Bone marrow (tissue), 2 donors: Measurements from ENCODE around the gene EMSY.

Source experiments
- DNase-seq, 2 donors: peaks; one replicate each; lab custom pipeline; 2025; lab: John Stamatoyannopoulos, UW

EMSY gene

DNA sequence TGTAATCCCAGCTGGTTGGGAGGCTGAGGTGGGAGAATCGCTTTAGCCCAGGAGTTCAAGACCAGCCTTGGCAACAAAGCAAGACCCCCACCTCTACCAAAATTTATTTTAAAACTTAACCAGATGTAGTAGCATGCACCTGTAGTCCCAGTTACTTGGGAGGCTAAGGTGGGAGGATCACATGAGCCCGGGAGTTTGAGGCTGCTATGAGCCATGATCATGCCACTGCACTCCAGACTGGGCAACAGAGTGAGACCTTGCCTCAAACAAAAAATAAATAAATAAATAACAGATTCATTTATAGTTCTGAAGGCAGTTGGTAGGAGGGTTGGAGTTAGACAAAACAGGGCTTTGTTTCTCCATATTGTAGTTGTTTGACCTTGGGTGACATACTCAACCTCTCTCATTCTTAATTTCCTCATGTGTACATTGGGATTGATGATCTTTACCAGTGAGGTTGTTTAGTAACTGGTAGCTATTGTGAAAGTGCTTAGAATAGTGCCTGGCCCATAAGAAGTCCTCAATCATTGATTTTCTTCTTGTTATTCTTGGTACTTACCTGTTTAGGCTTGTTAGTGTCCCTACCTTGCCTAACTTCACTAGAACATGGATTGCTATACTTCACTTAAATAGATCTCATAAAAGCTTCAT lies 79.1 kb downstream of the EMSY start:
- DNase-seq = no peak

DNA sequence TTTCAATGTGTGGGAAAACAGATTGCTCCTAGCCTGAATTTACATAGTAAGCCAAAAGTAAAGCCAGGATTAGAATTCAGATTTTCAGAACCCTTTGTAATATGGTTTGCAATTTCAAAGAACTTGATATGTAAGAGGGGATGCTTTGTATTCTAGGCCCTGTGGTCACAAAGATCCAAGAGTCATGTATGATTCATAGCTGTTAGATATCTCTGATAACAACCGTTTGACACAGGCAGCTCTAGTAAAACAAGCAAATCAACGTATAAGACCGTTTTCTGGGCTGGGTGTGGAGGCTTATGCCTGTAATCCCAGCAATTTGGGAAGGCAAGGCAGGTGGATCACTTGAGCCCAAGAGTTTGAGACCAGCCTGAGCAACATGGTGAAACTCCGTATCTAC lies 79.6 kb downstream of the EMSY start:
- DNase-seq = no peak

DNA sequence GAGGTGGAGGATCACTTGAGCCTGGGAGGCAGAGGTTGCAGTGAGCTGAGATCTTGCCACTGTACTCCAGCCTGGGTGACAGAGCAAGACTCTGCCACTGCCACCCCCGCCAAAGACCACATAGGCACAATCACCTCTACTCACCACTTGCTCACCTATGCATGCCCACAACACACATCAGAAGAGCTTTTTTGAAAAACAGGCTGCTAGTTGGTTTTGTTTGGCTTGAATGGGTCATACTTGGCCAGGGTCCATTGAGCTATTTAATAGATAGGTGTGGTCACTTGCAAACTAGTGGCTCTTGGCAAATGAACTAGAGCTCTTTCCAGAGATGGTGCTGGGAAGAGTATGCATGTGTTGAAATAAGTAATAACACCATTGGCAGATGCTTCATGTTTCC lies 80.1 kb downstream of the EMSY start:
- no peak for DNase-seq

DNA sequence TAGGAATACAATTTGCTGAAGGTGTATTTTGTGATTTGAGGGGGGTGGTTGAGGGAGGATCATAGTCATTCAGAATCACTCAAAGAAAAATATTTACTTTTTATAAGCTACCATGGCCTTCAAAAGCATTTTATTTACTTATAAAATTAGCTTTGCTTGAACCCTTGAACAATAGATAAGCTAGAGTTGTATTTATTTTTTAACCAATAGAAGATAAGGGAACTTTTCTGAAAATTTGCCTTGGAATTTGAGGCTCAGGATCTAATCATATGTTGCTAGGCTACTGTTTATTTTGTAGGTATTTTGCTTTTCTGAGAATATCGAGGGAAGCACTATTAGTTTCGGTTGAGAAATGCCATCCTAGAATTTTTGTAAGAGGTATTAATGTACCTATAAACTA lies 82.1 kb downstream of the EMSY start:
- no peak for DNase-seq

DNA sequence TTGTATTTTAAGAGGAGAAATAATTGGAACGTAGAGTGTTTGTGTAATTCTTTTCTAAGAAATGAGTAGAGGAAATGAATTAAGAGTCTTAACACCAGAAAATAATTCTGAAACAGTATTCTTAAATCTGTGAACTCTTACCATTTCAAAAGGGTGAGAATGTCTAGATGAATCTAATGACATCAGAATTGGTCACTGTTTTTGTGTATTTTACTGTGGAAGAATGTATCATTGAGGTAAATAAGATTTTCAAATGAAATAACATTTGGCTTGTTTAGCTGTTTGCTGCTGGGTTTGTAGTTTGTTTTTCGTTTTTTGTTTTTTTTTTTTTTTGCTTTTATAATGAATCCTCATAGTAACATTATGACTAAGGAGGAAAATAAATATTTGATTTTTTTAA lies 97.6 kb downstream of the EMSY start:
- DNase-seq = no peak

DNA sequence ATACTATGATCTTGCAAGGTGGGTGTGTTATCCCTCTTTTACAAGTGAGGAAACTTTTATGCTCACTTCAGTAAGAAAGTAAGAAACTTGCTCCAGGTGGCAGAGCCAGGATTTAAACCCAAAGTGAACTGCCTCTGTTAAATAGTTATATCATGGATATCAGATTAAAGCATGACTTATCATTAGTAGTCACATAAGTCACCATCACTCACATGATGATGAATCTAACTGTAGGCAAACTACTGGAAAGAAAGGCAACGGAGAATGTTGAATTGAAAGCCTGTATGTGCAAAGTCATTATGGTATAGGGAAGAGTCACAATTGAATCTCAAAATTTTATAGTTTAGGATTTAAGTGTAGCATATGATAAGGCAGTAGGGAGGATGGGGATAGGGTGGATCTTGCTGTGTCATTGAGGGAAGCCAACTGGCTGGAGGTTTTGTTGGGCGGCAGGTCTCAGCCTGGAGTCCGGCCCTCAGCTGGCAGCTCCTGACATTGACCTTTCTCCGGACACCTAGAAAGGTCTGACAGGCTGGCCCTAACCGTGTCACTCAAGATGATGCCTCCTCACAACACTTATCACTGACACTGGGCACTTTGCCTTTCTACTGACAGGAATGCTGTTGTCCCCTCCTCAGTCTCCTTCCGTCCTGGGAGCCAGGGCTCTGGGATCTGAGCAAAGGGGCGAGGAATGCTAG lies 98.3 kb downstream of the EMSY start:
- DNase-seq = no peak

DNA sequence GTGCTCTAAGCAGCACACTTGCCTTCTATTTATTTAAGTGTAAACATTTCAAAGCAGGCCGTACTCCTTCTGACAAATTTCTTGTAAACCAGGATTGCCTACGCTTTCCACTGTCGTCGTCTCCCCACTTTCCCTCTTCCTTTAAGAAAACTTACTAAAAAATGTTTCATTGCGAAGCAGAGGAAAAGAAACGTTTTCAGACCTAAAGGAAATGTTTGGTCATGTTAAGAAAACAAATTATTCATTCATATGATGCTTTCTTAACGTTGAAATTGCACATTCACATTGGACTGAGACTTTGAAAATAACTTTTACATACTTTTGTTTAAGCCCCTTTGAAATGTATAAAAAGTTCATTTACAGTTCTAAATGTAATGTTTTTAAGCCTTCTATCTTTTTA lies 106.0 kb downstream of the EMSY start:
- DNase-seq = no peak

DNA sequence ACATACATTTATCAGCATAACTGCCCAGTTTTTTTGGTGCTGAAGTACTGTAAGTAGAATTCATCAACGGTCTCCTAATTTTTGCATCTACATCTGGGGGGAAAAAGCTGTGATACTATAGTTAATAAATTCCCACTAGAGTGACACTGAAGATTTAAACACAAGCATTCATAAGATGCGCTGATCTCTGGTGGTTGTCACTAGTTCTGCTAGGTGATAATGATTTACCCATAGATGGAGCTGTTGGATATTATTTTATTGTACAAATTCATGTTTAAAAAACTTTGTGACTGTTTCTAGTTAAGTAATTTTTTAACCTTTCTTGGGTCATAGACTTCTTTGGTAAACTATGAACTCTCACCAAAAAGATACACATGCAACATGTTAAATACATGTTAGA lies 106.6 kb downstream of the EMSY start:
- no peak for DNase-seq

DNA sequence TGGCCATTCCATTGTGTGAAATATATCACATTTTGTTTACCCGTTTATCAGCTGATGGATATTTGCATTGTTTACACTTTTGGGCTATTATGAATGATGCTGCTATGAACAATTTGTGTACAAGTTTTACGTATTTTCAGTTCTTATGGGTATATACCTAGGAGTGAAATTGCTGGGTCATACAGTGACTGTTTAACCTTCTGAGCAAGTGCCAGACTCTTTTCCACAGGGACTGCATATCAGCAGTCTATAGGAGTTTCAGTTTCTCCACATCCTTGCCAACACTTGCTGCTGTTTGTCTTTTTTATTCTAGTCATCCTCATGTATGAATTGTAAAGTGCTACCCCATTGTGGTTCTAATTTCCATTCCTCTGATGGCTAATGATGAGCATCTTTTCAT lies 108.2 kb downstream of the EMSY start:
- no peak for DNase-seq

DNA sequence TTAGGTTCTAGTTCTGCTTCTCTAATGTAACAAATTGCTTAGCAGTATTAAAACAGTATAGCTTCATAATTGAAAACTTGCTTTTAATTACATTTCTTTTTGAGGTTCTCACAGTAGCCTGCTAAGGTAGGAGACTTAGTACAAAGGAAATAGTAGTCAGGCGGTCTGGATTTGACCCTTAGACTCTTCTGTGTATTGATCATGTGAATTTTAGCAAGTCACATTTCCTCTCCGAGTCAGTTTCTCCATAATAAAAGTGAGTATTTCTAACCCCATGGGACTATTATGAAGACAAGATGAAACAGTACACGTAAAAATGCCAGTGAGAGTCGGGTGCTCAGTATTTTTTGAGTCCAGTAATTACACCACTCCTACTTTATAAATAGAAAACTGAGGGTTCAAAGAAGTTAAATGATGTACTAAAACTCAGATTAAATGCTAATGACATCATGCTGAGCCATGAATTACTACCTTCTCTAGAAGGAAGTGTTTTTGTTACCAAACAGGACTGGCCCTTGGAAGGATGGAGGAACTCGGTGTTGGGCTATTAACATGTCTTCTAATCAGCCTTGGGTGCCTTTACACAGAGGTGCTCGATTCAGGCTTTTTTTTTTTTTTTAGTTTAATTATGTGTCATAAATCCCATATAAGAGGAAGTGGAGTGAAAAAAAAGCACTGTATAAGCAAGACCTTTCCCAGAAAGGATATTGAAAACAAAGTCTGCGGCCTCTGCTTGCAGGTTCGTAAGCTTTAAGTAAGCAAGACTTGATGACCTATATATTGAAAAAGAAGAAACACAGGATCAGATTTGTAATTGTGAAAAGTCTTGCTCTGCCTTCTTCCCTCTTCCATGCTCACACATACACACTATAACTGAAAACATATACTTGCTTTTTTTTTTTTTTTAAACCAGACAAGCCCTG lies 109.0 kb downstream of the EMSY start:
- no peak for DNase-seq

DNA sequence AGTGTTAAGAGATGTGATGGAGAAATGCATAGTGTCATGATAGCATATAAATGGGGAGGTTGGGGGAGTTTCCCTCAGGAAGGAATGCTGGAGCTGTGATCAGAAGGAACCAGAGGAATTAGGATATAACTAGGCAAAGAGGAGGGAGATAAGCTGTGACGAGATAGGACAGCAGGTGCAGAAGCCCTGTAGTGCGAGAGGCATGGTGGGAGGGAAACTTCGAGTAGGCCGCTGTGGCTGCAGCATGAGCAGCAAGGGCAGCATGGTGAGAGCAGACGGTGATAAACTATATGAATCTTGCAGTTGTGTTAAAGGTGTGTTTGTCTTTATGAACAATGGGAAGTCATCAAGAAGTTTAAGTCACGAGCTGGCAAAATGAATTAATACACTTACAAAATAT lies 109.9 kb downstream of the EMSY start:
- no peak for DNase-seq

DNA sequence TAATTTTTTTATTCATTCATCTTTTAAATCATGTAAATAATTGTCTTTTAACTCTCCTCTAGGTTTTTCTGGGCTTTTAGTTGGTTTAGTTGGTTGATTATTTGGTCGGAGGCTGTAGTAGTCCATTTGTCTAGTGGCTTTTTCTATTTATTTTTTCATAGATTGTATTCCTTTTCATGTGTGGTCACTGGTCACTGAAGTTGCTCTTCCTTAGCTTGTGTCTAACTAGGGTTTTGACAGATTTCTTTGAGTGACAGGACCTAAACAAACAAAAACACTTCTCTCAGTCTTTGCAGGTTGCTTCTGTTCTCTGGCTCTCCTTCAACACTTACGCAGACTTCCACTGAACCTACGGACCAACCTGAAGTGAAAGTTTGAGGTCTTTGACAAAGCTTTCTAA lies 112.6 kb downstream of the EMSY start:
- no peak for DNase-seq

DNA sequence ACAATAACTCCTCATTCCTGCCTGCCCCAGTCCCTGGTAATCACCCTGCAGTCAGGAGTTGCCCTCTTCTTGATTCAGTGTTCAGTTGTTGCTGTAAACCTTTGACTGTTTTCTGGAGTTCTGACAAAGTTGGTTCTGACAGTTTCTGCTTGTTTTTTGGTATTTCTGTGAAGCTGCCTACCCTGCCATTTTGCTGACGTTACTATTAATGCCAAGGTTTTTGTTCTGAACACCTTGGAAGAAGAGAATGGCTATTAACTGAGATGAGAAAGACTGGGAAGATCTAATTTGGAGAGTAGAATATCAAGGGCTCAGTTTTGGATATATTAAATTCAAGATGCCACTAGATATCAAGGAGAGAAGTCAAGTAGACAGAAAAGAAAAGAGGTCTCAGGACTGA lies 113.7 kb downstream of the EMSY start:
- no peak for DNase-seq

DNA sequence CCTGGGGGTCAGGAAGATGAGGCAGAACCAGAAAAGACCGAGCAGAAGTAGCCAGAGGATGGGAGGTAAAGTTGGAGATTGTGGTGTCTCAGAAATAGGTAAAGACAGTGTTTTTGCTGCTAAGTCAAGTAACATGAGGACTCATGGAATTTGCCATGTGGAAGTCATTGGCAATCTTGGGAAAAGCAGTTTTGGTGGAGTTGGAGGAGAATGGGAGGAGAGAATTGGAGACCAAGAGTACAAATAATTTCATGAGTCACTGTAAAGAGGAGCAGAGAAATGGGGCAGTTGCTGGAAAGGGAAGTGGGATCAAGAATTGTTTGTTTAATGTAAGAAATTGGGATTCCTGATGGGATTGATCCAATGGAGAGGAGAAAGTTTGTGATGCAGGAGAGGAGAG lies 114.1 kb downstream of the EMSY start:
- no peak for DNase-seq

DNA sequence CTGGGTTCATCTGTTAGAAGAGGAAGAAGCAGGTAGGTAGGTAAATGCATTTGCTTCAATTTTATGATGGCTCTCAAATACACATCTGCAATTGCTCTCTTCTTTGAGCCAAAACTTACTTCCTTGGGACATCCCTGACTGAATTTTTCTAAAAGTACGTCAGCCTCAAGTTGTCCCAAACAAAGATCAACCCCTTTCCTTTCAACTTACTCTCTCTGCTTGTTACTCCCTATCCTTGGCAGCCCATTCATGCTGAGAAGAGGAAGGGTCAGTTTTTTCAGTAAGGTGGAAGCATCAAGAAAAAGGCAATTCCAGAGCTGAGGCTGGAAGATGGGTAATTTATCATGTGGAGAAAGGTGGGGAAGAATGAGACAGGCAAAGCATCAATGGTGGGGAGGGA lies 114.5 kb downstream of the EMSY start:
- DNase-seq = no peak

DNA sequence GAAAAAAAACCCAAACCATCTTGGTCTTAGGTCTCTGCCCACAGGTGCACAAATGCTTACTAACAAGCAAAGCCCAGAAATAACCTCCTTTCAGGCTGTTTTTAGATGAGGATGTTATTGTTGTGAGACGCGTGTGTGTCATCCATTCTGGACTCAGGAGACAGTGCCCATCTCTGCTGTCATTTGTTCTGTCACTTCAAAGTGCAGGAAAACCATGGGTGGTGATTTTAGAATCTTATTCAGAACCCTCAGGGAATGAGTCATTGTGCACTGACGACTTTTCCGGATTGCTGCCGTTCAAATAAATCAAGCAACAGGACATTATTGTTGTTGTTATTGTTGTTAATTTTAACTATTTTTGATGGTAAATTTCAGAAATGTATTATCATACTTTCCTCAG lies 115.4 kb downstream of the EMSY start:
- no peak for DNase-seq

DNA sequence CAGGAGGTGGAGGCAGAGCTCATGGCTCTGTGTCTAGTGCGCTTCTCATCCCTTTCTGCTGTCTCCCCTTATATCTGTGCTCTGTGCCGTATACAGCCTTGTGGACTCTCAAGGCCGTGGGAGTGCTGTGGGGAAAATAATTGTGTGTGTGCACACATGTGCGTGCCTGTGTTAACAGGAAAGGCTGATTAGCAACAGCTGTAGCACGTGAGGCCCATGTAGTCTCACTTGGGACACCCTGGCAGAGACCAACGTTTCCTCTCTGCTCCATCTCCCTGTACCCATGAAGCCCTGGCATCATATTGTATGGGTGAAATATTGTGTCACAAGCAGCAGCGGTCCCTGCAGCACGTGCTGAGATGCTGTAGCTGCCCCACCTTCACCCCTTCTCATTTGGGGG lies 116.4 kb downstream of the EMSY start:
- no peak for DNase-seq

DNA sequence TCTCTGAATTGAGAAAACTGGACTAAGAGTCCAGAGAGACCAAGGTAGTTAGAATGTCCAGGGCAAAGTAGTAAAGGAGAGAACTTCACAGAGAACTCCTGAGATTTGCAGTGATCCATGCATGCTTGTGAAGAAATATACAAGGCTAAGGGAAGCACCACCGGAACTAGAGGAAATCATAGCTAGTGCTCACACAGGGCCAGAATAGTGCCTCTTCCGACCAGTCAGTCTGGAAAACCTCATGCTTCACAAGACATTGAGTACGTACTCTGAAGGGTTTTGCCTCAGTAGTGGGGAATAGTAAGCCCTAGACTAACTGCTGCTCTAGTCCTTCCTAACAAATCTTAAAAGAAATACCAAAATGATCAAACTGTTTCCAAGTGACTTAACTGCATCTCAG lies 117.7 kb downstream of the EMSY start:
- DNase-seq = no peak

DNA sequence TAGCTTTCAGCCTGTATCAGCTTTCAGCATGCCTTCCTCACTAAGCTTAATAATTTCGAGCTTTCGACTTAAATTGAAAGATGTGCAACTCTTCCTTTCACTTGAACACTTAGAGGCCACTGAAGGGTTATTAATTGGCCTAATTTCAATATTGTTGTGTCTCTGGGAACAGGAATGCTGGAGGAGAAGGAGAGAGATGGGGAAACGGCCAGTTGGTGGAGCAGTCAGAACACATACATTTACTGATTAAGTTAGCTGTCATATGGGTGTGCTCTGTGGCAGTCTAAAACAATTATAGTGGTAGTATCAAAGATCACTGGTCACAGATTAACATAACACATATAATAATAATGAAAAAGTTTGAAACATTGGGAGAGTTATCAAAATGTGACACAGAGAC lies 119.5 kb downstream of the EMSY start:
- DNase-seq = no peak

DNA sequence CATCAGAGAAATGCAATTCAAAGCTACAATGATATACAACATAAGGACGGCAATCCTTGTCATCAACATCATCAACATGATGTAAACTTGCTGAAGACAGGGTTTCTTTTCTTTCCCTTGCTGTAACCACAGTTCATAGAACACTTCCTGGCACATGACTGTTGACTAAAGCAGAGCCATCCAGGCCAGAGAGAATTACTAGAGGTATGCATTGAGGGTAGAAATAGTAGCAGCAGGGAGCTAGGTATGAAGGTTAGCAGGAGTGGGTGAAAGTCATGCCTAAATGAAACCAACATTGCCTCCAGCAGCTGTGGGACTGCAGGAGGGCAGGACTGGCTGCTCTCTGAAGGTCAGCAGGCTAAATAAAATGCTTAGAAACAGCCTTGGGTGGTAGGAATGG lies 122.0 kb downstream of the EMSY start:
- DNase-seq = no peak

DNA sequence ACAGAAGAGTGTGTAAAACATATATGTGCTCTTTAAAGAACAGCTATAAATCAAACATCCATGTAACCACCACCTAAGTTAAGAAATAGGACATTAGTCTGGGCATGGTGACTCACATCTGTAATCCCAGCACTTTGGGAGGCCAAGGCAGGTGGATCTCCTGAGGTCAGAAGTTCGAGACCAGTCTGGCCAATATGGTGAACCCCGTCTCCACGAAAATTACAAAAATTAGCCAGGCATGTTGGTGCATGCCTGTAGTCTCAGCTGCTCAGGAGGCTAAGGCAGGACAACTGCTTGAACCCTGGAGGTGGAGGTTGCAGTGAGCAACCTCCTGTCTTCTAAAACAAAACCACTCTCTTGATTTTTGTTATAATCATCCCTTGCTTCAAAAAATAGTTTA lies 122.4 kb downstream of the EMSY start:
- no peak for DNase-seq

DNA sequence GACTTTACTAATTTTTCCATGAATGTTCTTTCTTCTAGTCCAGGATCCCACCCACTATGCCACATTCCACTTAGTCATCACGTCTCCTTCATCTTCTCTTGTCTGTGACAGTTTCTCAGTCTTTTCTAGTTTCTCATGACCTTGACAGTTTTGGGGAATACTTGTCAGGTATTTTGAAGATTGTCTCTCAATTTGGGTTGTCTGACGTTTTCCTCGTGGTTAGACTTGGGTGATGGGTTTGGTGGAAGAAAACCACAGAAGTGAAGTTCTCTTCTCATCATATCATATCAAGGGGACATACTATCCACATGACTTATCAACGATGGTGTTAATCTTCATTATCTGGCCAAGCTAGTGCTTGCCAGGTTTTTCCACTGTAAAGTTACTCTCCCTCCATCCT lies 123.3 kb downstream of the EMSY start:
- DNase-seq = no peak

DNA sequence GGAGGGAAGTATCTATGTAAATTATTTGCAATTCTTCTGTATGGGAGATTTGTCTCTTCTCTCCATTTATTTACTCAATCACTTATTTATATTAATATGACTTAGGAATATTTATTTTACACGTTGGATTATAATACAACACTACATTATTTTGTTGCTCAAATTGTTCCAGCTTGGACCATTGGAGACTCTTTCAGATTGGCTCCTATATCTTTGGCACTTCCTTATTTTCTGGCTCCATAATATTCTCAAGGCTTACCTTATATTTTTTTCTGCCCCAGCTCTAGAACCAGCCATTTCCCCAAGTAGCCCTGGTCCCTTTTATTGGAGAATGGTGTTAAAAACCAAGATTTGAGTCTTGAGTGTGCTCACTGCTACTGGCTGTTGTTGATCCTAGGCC lies 123.8 kb downstream of the EMSY start:
- DNase-seq = no peak
